GM12872 (cell line): ENCODE results near the gene PHKA2.

ENCODE experiments used
- CTCF ChIP-seq: IDR thresholded peaks from 3 replicates; pipeline ENCODE4 v1.5.1; 2011; ENCODE audit warnings: low read depth, mild to moderate bottlenecking, low read length, moderate library complexity; ENCODE audit not compliant: insufficient read depth

Gene PHKA2

DNA sequence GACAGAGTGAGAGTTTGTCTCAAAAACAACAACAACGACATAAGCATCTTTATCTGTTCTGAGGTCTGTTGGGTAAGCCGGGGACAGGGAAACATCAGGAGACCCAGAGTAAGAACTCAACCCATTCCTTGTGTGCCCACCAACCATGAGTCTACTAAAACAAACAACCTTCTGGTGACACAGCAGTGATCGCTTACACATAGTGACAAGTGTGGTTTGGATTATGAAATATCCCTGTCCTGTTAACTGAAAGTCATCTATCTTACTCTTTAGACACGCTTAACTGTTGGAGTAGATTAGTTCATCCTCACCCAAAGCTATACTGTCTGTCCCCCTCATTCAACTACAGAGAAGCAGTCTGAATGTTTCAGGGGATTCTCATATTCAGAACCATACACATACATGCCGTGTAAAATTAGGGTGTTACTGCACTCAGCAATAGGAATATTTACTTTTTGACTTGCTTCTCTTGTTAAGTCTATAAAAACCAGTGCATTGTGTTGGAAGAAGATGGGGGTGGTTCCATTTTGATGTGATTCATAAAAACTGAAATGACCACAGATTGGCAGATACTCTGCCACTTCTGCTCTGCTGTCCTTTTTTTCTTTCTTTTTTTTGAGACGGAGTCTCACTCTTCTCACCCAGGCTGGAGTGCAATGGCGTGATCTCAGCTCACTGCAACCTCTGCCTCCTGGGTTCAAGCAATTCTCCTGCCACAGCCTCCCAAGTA, 27.4 kb downstream of the PHKA2 start:
- no peak for TF ChIP-seq CTCF

- no peak for TF ChIP-seq CTCF
Observed at GRCh38 chrX:18955676-18956075, 28.2 kb downstream of the PHKA2 start.

DNA sequence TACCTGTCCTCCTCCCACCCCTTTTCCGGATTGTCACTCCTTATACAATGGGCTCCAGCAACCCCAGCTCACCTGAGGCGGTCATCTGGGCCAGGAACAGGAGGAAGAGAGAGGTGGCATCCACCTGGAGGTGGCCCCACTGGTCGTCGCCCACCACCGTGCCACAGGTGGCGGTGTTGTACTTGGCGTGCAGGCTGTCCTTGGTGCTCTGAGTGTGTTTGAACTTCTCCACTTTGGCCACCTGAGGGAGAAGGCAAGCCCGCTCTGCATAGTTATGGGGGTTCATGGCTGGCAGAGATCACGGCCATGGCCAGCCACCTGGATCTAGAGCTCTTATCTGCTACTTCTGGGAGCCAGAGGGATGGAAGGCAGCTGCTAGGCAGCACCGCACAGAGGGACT, 32.9 kb downstream of the PHKA2 start:
- TF ChIP-seq CTCF = no peak

- TF ChIP-seq CTCF = no peak
Observed at GRCh38 chrX:18949944-18950301, 34.0 kb downstream of the PHKA2 start.

DNA sequence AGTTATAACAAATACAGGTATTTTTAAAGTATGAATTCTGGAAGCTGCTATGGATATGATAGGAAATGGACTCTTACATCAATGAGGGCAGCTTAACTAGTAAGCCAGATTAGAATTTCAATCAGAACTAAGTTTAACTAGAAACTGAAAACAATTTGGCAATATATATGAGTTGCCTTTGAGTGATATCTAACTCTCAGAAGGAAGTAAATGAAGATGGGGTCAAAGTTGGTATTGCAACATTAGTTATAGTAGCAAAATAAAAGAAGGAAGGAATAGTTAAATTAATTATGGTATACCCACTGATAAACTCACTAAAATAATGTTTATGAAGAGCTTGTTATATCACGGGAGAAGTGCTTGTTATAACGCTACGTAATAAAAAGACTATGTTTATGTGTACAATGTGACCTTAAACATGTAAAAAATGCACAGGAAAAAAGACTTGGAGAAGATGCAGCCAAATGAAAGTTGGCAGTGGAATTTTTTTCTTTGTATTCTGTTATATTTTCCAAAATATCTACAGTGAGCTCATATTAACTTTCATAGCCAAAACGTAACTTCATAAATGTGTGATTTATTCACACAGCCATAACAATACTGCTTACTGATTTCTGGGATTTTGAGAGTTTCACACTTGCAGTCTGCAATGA, 34.5 kb downstream of the PHKA2 start:
- no peak for TF ChIP-seq CTCF

GRCh38 chrX:18946611-18947010, 37.3 kb downstream of the PHKA2 start:
- no peak for TF ChIP-seq CTCF

- TF ChIP-seq CTCF = no peak
Observed at GRCh38 chrX:18946157-18946556, 37.8 kb downstream of the PHKA2 start.
